Activated CD4-positive, CD25-positive, alpha-beta regulatory T cell treated with anti-CD3 and anti-CD28 coated beads, Interleukin-2, amount 50 U/mL, for 72 hours (primary cell): ENCODE measurements around the gene RHBDF2.

Experiments used
- DNase-seq: peaks from one replicate; pipeline ENCODE4 v3.0.0; 2021

Gene RHBDF2

GRCh38 chr17:76452660-76453430 is 48.4 kb downstream of the RHBDF2 start, which contains the start of gene UBE2O:
TSS of gene UBE2O (minus strand) at chr17:76453152. CDS start at chr17:76453141, 11 bp downstream.
- DNase-seq = peak; percentile 96

DNA sequence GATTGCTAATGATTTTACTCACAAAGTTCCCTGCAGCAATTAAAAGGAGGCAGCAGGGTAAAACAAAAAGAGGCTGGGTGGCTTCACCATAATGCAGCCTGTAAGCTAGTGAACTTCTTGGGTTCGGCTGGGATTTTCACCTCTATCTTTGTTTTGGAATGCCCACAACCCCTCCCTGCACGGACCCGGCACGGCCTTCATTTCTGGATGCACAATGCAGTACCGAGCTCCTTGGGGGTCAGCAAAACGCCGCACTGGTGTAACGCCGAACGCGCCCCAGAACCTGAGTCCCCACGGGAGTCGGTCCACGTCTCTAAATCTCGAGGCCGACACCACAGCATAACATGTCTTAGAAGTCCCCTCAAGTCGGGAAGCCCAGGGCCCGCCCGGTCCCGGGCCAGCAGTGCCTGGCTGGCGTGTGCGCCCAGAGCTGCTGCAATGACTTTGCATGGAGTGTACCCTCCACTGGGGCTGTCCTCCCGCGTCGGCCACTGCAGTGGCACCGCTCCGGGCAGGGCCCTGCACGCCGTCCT is 49.0 kb downstream of the RHBDF2 start:
- DNase-seq = no peak

DNA sequence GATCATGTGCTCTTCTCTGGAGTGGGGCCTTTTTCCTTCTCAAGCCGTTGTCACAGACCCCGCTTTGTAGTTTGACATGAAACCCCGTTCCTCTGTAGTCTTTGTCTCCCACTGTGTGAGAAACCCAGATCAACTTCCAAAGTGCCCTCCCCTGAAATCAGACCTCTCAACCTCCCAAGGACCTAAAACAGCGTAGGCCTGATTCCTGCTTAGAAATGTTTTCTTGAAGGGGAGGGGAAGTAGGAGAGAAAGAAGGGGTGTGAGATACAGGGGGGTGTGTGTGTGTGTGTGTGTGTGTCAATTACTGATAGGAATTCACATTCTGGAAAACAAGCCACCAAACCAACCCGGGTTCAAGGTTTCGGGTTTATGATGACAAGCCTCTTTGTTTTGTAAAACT is 49.7 kb downstream of the RHBDF2 start:
- DNase-seq = no peak

GRCh38 chr17:76449126-76449525 is 52.1 kb downstream of the RHBDF2 start:
- no peak for DNase-seq

DNA sequence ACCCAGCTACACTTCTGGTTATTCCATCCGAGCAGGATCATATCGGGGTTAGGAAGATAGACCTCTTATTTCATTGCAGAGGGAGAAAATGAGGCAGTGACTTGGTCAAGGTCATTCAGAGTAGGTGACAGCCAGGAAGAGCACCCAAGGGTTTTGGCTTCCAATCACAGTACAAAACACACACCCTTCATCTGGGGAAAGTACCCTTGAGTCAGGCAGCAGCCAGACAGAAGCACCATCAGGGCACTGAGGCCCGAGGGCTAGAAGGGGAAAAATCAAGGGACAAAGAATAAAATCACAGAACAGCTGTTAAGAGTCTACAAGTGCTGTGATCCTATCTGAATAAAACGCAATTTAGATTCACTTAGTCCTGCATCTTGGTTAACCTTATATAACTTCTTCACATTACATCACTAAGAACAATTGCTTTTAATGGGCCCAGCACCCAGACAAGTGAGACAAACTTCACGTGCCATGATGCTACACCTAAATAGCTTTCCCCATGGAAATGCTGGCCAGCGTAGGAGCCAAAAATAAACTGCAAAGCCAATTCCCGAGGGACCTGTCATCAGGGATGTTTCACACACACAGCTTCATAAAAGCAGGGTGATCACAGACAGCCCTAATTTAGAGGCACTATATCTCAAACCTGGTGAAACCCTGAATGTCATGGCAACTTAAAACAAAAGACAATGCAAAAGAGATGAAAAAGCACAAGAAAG is 53.1 kb downstream of the RHBDF2 start:
- DNase-seq = no peak

- DNase-seq = no peak
These were observed 54.6 kb downstream of the RHBDF2 start for GRCh38 chr17:76446449-76447231.

- DNase-seq = no peak
These were observed 55.4 kb downstream of the RHBDF2 start for GRCh38 chr17:76445697-76446448.

GRCh38 chr17:76444518-76445311 is 56.5 kb downstream of the RHBDF2 start:
- no peak for DNase-seq

DNA sequence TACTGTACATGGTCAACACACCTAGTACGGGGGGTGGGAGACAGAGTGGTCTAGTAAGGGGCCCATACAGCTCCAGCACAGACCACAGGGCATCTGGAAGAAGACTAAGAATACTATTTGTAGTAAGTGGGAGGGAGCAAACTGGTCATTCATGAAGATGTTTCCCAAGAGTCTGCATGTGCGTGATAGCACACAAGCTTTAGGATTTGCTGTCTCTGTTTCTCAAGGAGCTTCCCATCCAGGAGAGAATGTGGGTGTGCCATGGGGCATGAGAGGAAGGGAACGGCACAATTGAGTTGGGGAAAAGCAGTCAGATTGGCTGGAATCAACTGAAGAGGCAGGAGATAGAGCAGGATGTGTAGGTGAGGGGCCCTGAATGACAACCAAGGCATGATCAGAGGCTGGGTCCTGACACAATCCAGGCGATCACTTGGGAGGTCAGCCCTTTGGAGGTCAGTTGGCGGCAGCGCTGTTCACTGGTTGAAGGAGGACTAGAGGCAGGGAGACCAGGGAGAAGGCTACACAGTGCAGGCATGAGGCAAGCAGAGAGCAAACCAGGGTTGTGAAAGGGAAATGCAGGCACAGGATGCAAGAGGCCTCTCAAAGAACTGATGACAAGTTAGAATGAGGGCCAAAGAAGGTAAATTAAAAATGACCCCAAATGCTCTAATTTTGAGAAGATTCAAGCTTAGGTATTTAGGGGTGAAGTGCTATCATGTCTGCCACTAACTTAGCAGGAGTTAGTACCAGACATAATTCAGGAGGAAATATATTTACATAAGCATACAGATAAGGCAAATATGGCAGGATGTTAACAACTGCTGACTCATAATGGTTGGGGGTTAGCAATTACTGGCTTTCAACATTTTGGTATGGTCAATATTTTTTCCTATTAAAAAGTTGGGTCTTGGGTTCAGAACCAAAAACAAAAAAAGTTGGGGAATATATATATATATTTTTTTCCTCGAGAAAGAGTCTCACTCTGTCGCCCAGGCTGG is 58.6 kb downstream of the RHBDF2 start:
- no peak for DNase-seq

- no peak for DNase-seq
These were observed 59.4 kb downstream of the RHBDF2 start for GRCh38 chr17:76441686-76442340.

- DNase-seq = no peak
These were observed 60.4 kb downstream of the RHBDF2 start for GRCh38 chr17:76440751-76441362.

GRCh38 chr17:76439314-76439928 is 61.8 kb downstream of the RHBDF2 start:
- DNase-seq = no peak

DNA sequence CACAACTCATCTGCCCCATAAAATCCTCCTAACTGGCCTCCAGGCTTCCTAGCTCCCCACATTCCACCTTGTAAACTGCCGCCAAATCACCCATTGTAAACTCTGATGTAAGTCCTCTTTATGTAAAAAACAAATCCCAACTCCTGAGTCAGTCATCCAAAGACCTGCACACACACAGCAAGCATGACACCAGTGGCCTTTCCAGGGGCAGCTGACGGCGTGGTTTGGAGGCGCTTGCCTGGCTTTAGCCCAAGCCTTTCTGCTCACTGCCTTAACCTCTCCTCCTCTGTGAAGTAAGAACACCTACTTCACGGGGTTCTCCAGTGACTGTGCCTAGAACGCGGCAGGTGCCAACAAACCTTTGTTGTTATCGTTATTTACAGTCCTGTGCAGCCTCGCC is 62.3 kb downstream of the RHBDF2 start:
- DNase-seq = no peak

DNA sequence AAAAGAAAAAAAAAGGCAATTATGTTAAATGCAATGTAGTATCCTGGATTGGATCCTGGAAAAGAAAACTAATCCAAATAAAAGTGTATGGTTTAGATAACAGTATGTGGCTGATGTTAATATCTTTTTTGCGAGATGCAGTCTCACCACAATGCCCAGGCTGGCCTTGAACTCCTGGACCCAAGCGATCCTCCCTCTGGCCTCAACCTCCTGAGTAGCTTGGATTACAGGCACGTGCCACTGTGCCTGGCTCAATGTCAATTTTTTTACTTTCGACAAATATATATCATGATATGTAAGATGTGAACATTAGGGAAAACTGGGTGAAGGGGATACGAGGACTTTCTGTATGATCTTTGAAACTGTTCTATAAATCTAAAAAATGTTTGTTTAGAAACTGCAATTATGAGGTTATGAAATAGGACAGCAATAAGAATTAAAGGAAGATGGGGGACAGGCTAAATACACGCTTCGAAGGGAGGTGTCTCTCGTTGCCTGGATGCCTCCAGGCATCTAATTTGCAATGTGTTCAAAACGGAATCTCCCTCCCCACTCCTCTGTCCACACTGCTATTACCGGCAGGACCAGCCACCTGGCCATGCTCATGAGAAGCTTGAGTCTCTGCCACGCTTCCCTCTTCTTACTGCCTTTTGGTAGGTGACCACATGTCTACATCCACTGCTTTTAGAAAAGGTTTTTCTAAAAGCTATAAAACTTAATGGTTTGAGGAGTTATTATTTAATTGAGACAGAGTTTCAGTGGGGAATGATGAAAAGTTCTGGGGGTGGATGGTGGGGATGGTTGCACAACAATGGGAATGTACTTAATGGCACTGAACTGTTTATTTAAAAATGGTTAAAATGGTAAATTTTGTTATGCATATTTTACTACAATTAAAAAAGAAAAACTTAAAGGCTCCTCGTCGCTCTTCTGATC is 63.5 kb downstream of the RHBDF2 start:
- DNase-seq = no peak

DNA sequence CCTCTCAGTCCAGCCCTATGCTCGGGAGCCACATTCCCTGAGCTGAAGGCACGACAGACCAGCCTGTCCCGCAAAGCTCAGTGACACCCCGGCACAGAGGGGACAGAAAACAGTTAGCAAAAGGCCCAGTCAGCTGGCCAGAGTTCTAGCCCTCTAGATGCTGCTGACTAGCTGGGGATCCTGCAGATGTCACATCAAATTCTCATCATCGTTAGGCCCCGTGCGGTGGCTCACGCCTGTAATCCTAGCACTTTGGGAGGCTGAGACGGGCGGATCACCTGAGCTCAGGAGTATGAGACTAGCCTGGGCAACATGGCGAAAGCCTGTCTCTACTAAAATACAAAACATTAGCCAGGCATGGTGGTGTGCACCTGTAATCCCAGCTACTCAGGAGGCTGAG is 65.5 kb downstream of the RHBDF2 start:
- DNase-seq = no peak

- DNase-seq = no peak
These were observed 66.4 kb downstream of the RHBDF2 start for GRCh38 chr17:76434870-76435269.

DNA sequence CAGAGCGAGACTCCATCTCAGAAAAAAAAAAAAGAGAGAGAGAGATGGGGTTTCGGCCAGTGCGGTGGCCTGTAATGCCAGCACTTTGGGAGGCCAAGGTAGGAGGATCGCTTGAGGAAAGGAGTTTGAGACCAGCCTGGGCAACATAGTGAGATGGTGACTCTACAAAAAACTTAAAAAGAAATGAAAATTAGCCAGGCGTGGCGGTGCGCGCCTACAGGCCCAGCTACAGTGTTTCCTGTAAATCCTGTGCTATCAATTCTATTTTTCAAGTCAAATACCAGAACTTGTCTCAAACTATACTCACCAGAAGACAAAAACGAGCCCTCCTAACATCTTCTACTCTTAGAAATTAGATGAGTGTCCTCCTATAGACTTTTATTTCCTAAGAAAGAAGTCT is 67.5 kb downstream of the RHBDF2 start:
- DNase-seq = no peak
